Erythroblast (primary cell): ENCODE measurements around the gene IQGAP1.

Experiments used
- GATA1 ChIP-seq: IDR thresholded peaks from 2 replicates; pipeline ENCODE4 v1.6.1; 2011; ENCODE audit warnings: low read depth, mild to moderate bottlenecking, control low read depth, low read length, moderate library complexity
- POLR2A ChIP-seq: IDR thresholded peaks from 2 replicates; pipeline ENCODE4 v1.6.1; 2011; ENCODE audit warnings: mild to moderate bottlenecking, low read length

DNA sequence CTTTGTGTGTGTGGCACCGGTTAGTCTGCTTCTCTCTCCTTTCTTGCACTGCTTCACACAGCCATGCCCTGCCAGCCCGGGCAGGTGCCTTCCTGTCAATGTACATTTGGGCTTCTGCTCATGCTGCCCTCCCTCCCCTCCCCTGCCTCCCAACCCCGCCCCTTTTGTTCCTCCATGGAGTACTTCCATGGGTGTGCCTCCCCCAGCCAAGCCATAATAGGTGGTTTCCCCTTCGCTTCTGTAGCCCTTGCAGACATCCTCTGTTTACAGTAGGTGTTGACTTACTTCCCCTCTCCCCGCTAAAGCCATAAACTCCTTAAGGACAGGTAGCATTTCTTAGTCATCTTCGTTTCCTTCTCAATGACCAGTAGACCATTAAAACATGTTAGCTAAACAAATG is 109.9 kb downstream of the IQGAP1 start:
- TF ChIP-seq POLR2A (no peak), GATA1 (no peak)
